Caco-2 (cell line): ENCODE results near the gene CCM2. TPM values are rescaled to one million over a fixed set of nuclear protein-coding genes. Genes with fewer than 3 reads are reported as not detected.

Experiments
- BruUV-seq: library from RNA; stranded (reverse); fragments of 400-500 nt; replicated peaks from 2 replicates; lab custom pipeline; 2021; lab: Mats Ljungman, UMichigan
- CTCF ChIA-PET: fragments of 300-600 bp; sonication (Branson Sonifier 250); formaldehyde crosslinking; loops from one replicate; lab custom pipeline; 2022; ENCODE audit warnings: antibody characterized with exemption; lab: Charles Lee
- POLR2A ChIA-PET: fragments of 300-600 bp; sonication (Branson Sonifier 250); formaldehyde crosslinking; loops from one replicate; lab custom pipeline; 2022; ENCODE audit warnings: antibody characterized with exemption; lab: Charles Lee
- DNase-seq, 2 experiments: peaks; one replicate each; pipeline versions ENCODE4 v3.0.0 to v3.0.0-alpha.2; 2020 to 2022
- H3K27me3 ChIP-seq: replicated peaks from 2 replicates; pipeline ENCODE4 v1.6.0; 2011; ENCODE audit warnings: low read length; ENCODE audit not compliant: control insufficient read depth, insufficient read depth
- H3K36me3 ChIP-seq: 2 replicates; pipeline ENCODE4 v1.5.1; 2011; ENCODE audit warnings: low read length; ENCODE audit not compliant: control insufficient read depth, insufficient read depth
- H3K4me1 ChIP-seq: fragments of 250-450 bp; sonication (Bioruptor Pico); 2 replicates; pipeline ENCODE4 v1.5.1; 2020; ENCODE audit warnings: mild to moderate bottlenecking
- H3K4me3 ChIP-seq: 2 replicates; pipeline ENCODE4 v1.5.1; 2011; ENCODE audit warnings: low read depth, mild to moderate bottlenecking, control low read depth, low read length
- H3K9me3 ChIP-seq: fragments of 250-450 bp; sonication (Bioruptor Pico); 2 replicates; pipeline ENCODE4 v1.5.1; 2020; ENCODE audit warnings: mild to moderate bottlenecking, moderate library complexity
- H3K27ac Mint-ChIP-seq: one replicate; pipeline ENCODE4 v1.8.0; 2022; ENCODE audit warnings: mixed read lengths; ENCODE audit not compliant: unreplicated experiment
- H3K27me3 Mint-ChIP-seq: one replicate; pipeline ENCODE4 v1.8.0; 2022; ENCODE audit warnings: mixed read lengths; ENCODE audit not compliant: insufficient read depth, unreplicated experiment
- H3K36me3 Mint-ChIP-seq: one replicate; pipeline ENCODE4 v1.8.0; 2022; ENCODE audit warnings: mild to moderate bottlenecking, mixed read lengths; ENCODE audit not compliant: insufficient read depth, unreplicated experiment
- H3K4me1 Mint-ChIP-seq: one replicate; pipeline ENCODE4 v1.8.0; 2022; ENCODE audit warnings: low read depth, mixed read lengths; ENCODE audit not compliant: unreplicated experiment
- H3K4me3 Mint-ChIP-seq: one replicate; pipeline ENCODE4 v1.8.0; 2022; ENCODE audit warnings: mild to moderate bottlenecking, moderate library complexity, mixed read lengths; ENCODE audit not compliant: unreplicated experiment
- H3K9me3 Mint-ChIP-seq: one replicate; pipeline ENCODE4 v1.8.0; 2022; ENCODE audit warnings: mixed read lengths; ENCODE audit not compliant: unreplicated experiment
- CTCF ChIP-seq, 2 experiments: fragments of 200-600 bp in 1 of 2; IDR thresholded peaks; 1 replicate in 1 of 2; 2 replicates in 1 of 2; pipeline versions ENCODE4 v1.5.1 to v1.8.0; 2011 to 2022; ENCODE audit warnings: antibody characterized with exemption in 1 of 2, control low read depth in 1 of 2, inconsistent platforms in 1 of 2, low read depth in 1 of 2, low read length in 1 of 2, mild to moderate bottlenecking in 1 of 2, moderate library complexity in 1 of 2; ENCODE audit not compliant: insufficient read depth in 1 of 2, severe bottlenecking in 1 of 2, unreplicated experiment in 1 of 2
- intact Hi-C: fragments of 100-400 bp; cut with micrococcal nuclease; formaldehyde crosslinking; loops from one replicate; pipeline ENCODE4 v1.10.0; 2022; ENCODE audit not compliant: unreplicated experiment
- total RNA-seq: library from RNA; stranded (reverse); gene quantifications from 2 replicates; pipeline ENCODE4 v1.2.3, GENCODE V29; 2022

The CCM2 gene
- total RNA-seq, 1 experiment from 2014 or later: 28.2 TPM

- no TSS peak for BruUV-seq
- H3K36me3 Mint-ChIP-seq: peaks cover 63% of the 10 kb centered on the region
Measured at GRCh38 chr7:44981035-44981706, 18.8 kb upstream of the CCM2 start.

GRCh38 chr7:44982535-44982923 is 17.5 kb upstream of the CCM2 start:
- no peak for DNase-seq
- H3K4me3 Mint-ChIP-seq: no peak overlapping the region
- no peak overlapping the region for H3K27ac Mint-ChIP-seq
- H3K4me1 Mint-ChIP-seq: peaks cover 18% of the 10 kb centered on the region
- no peaks in the 10 kb centered on the region for H3K9me3 ChIP-seq
- ChIA-PET POLR2A (interaction anchor here (0.9 to 1.6 kb wide), 2 partner anchors 9 to 17 kb away, joined by 3 to 5 read pairs; partner anchors contain the start of gene CCM2), CTCF (interaction anchor here (0.6 to 1.1 kb wide), 2 partner anchors 17 to 19 kb away, joined by 5 to 12 read pairs; no protein-coding TSS in a partner anchor)
- no TSS peak for BruUV-seq
- no peak overlapping the region for H3K4me3 ChIP-seq
- no peak for TF ChIP-seq CTCF (IDR thresholded peaks at IDR 0.05; ENCODE audit: insufficient read depth in 1 of 2, low read depth in 1 of 2, low read length in 1 of 2, severe bottlenecking in 1 of 2, unreplicated experiment in 1 of 2)
- peaks cover 10% of the 10 kb centered on the region for H3K36me3 ChIP-seq
- intact Hi-C loops: loop anchor here (10.0 kb wide), 2 partner anchors 98 to 398 kb away; partner anchors contain the start of genes PURB and TMED4
- H3K4me1 ChIP-seq: peaks cover 19% of the 10 kb centered on the region
- no peaks in the 10 kb centered on the region for H3K27me3 ChIP-seq
- H3K36me3 Mint-ChIP-seq: peaks cover 73% of the 10 kb centered on the region
- H3K9me3 Mint-ChIP-seq: no peaks in the 10 kb centered on the region
- no peaks in the 10 kb centered on the region for H3K27me3 Mint-ChIP-seq

More at GRCh38 chr7:44981035-44981706, 18.8 kb upstream of the CCM2 start:
- H3K27me3 Mint-ChIP-seq: no peaks in the 10 kb centered on the region
- no peaks in the 10 kb centered on the region for H3K9me3 Mint-ChIP-seq
- no peaks in the 10 kb centered on the region for H3K27me3 ChIP-seq
- POLR2A ChIA-PET: interaction anchor here (1.1 to 1.3 kb wide), 2 partner anchors 8 to 18 kb away, joined by 3 to 8 read pairs; no protein-coding TSS in a partner anchor
- H3K4me1 ChIP-seq: peaks cover 15% of the 10 kb centered on the region; the same call in 1 of the 2 replicates
- DNase-seq: peak in 1 of 2 experiments; percentile 43
- CTCF ChIA-PET: no interaction called here
- H3K36me3 ChIP-seq: peaks cover 10% of the 10 kb centered on the region
- H3K9me3 ChIP-seq: no peaks in the 10 kb centered on the region
- TF ChIP-seq CTCF (IDR thresholded peaks at IDR 0.05; ENCODE audit: insufficient read depth in 1 of 2, low read depth in 1 of 2, low read length in 1 of 2, severe bottlenecking in 1 of 2, unreplicated experiment in 1 of 2): no peak
- H3K4me3 ChIP-seq: no peak overlapping the region
- H3K4me1 Mint-ChIP-seq: peaks cover 17% of the 10 kb centered on the region
- H3K4me3 Mint-ChIP-seq: no peak overlapping the region
- intact Hi-C loops: loop anchor here (10.0 kb wide), 2 partner anchors 96 to 396 kb away; partner anchors contain the start of genes PURB and TMED4
- H3K27ac Mint-ChIP-seq: no peak overlapping the region

- H3K36me3 ChIP-seq: peaks cover 10% of the 10 kb centered on the region
- H3K9me3 ChIP-seq: no peaks in the 10 kb centered on the region
- peaks cover 23% of the 10 kb centered on the region for H3K4me1 ChIP-seq
- no peaks in the 10 kb centered on the region for H3K9me3 Mint-ChIP-seq
- no peak overlapping the region for H3K4me3 Mint-ChIP-seq
- no peaks in the 10 kb centered on the region for H3K27me3 ChIP-seq
- intact Hi-C loops: loop anchor here (10.0 kb wide), 2 partner anchors 98 to 398 kb away; partner anchors contain the start of genes PURB and TMED4
- CTCF ChIA-PET: interaction anchor here (1.1 kb wide), 1 partner anchor 19 kb away, joined by 5 read pairs; no protein-coding TSS in a partner anchor
- H3K36me3 Mint-ChIP-seq: peaks cover 73% of the 10 kb centered on the region
- no peak overlapping the region for H3K27ac Mint-ChIP-seq
- DNase-seq: no peak
- H3K4me1 Mint-ChIP-seq: peaks cover 23% of the 10 kb centered on the region
- no peak overlapping the region for H3K4me3 ChIP-seq
- no peaks in the 10 kb centered on the region for H3K27me3 Mint-ChIP-seq
- no peak for TF ChIP-seq CTCF (IDR thresholded peaks at IDR 0.05; ENCODE audit: insufficient read depth in 1 of 2, low read depth in 1 of 2, low read length in 1 of 2, severe bottlenecking in 1 of 2, unreplicated experiment in 1 of 2)
- POLR2A ChIA-PET: interaction anchor here (0.9 to 1.6 kb wide), 2 partner anchors 9 to 17 kb away, joined by 3 to 5 read pairs; partner anchors contain the start of gene CCM2
- BruUV-seq: no TSS peak
Measured at GRCh38 chr7:44982970-44983369, 17.0 kb upstream of the CCM2 start.
